H1 (cell line): Measurements from ENCODE around the gene ANKRD2. TPM values are rescaled to one million over a fixed set of nuclear protein-coding genes. Genes with fewer than 3 reads are reported as not detected.

Source experiments
- CBX8 ChIP-seq: fragments of 300-800, 300-1000 bp; sonication (generic); IDR thresholded peaks from 2 replicates; pipeline ENCODE4 v1.7.1; 2016; ENCODE audit warnings: low read depth, low read length, borderline replicate concordance
- CHD7 ChIP-seq: fragments of 300-600 bp; sonication (generic); IDR thresholded peaks from 2 replicates; pipeline ENCODE4 v1.7.1; 2012; ENCODE audit warnings: low read length, moderate library complexity, mild to moderate bottlenecking, inconsistent platforms; ENCODE audit not compliant: insufficient replicate concordance
- EGR1 ChIP-seq: IDR thresholded peaks from 2 replicates; pipeline ENCODE4 v1.6.1; 2011; ENCODE audit warnings: low read depth, low read length, borderline replicate concordance
- GABPA ChIP-seq: IDR thresholded peaks from 2 replicates; pipeline ENCODE4 v1.6.1; 2011; ENCODE audit warnings: mild to moderate bottlenecking, low read length, moderate library complexity, borderline replicate concordance; ENCODE audit not compliant: insufficient read depth
- POU5F1 ChIP-seq: IDR thresholded peaks from 2 replicates; pipeline ENCODE4 v1.6.1; 2011; ENCODE audit warnings: low read depth, mild to moderate bottlenecking, low read length, moderate library complexity
- RXRA ChIP-seq: IDR thresholded peaks from 2 replicates; pipeline ENCODE4 v1.6.1; 2011; ENCODE audit warnings: low read depth, mild to moderate bottlenecking, low read length, moderate library complexity; ENCODE audit not compliant: insufficient read depth
- SIRT6 ChIP-seq: IDR thresholded peaks from one replicate; pipeline ENCODE4 v1.7.1; 2012; ENCODE audit warnings: low read length, inconsistent platforms
- TEAD4 ChIP-seq: IDR thresholded peaks from 2 replicates; pipeline ENCODE4 v1.6.1; 2012; ENCODE audit warnings: low read depth, low read length, inconsistent platforms, mixed read lengths
- polyA plus RNA-seq, 7 experiments: library from polyadenylated mRNA; depleted of rRNA in 3 of 7; stranded (reverse) in 5 of 7; unstranded in 2 of 7; fragments of >200 nt in 5 of 7; fragments of 200-250 nt in 2 of 7; gene quantifications; 1 replicate in 5 of 7; 2 replicates in 1 of 7; 4 replicates in 1 of 7; pipeline versions ENCODE4 v1.2.1 to v1.2.3, GENCODE V29; 2011 to 2013; ENCODE audit warnings: missing spikeins in 2 of 7, mixed read lengths in 2 of 7
- total RNA-seq: library from RNA; stranded (reverse); fragmentation: NEBNext Ultra II Directional; extraction: Animal tissue kit (Norgen Biotek cat#: 25700); gene quantifications from 2 replicates; pipeline ENCODE4 v1.2.1, GENCODE V29; 2021

ANKRD2 gene
- total and polyA plus RNA-seq, 2 of the 8 experiments (the other 6 are each of a cell fraction or from before 2014, with no cell fraction given): not detected

- TF ChIP-seq CHD7 (no peak), EGR1 (no peak), GABPA (no peak), CBX8 (no peak), POU5F1 (no peak), RXRA (no peak), SIRT6 (no peak), TEAD4 (no peak)
Measured at GRCh38 chr10:97573021-97573420, 442 bp downstream of the ANKRD2 start (continued).
